HG03442 (cell line): ENCODE measurements around the gene BPIFB2.

ENCODE experiments used
- ATAC-seq: cut with Tn5 transposase; IDR thresholded peaks from one replicate; pipeline ENCODE4 v1.9.1; 2021; ENCODE audit warnings: mild to moderate bottlenecking, moderate library complexity; ENCODE audit not compliant: unreplicated experiment

The BPIFB2 gene

DNA sequence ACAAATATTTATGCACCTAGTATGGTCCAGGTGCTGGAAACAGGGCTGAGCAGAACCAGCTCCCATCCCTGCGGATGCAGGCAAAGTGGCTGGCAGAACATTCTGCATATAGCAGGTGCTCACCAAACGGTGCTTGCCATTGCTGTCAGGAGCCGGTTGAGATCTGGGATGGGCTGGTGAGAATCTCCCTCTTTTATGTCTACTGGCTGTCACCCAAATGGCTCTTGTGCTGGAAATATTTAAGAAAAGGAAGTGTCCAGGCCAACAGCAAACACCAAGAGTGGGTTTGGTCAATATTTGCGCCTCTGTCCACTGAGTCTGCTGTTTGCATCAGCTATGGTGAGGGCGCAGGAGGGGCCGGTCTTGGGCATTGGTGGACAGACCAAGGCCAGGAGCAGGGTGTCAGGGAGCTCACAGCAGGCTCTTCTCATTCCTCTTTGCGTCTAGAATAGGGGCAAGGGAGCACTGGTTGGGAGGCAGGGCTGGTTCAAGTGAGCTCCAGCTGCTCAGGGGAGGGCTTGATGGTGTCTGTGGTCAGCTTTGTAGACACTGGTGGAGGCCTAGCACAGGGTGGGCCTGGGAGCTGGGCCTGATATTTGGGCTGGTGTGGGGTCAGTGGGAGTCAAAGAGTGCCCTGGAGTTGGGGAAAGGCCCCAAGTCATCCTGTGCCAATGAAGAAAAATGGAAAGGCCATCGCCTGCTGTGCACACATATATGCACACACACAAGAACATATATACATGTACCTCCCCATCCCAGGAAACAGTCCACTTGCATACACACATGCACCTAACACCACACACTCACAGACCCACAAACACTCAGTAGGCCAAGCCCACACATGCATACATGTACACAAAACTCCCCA, 1.4 kb upstream of the BPIFB2 start:
- no peak for ATAC-seq

DNA sequence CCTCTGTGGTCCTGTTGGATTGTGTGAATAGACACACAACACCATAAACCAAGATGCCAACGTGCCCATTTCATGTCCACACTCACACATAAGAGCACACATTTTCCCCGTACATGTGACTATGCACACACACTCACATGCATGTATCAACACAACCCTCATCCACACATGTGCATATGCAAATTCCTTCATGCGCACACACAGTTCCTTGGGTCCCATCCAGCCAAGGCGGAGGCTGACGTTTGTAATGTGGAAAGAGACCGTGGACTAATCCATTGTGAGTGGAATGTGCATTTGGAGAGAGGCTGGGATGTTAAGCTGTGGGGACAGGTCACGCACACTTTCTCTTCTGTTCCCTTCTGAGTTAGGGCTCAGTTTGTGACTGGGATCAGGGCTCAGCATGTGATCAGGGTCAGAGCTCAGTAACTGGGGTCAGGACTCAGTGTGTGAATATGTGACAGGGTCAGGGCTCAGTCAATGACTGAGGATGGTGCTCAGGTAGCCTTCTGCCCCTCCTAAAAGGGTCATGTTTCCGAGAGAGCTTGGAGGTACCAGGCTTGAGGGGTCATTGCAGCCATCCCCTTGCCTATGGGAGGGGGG, 628 bp upstream of the BPIFB2 start:
- no peak for ATAC-seq

DNA sequence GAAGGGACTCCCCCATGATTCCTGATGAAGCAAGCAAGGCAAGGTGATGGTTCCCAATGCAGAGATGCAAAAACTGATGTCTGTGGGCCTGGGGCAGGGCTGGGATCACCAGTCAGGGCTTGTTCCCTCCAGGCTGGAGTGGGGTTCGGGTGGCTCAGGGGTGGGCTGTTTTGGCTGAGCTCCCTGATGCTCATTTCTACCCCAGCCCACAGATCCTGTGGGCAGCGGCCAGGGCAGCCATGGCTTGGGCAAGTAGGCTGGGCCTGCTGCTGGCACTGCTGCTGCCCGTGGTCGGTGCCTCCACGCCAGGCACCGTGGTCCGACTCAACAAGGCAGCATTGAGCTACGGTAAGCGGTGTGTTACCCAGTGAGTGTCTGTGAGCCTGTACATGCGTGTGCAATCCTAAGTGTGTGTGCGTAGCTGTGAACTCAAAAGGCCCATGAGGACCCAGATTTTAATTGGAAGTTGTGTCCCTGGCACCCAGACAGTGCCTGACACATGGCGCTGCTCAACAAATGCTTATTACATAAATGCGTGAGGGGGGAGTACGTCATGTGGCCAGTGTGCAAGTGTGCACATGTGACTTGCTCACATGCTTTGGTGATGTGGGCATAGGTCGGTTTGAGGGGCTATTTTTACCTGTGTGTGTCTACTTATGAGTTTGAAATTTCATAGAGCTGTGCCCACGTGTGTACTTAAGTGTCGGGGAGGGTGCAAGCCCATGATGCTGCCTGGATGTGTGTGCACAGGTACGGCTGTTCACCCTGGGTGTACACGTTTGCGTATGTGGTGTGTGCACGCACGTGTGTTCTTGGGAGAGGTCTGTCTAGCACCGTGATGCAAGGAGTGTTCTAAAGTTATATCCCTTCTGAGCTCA, 1.1 kb downstream of the BPIFB2 start:
- no peak for ATAC-seq

DNA sequence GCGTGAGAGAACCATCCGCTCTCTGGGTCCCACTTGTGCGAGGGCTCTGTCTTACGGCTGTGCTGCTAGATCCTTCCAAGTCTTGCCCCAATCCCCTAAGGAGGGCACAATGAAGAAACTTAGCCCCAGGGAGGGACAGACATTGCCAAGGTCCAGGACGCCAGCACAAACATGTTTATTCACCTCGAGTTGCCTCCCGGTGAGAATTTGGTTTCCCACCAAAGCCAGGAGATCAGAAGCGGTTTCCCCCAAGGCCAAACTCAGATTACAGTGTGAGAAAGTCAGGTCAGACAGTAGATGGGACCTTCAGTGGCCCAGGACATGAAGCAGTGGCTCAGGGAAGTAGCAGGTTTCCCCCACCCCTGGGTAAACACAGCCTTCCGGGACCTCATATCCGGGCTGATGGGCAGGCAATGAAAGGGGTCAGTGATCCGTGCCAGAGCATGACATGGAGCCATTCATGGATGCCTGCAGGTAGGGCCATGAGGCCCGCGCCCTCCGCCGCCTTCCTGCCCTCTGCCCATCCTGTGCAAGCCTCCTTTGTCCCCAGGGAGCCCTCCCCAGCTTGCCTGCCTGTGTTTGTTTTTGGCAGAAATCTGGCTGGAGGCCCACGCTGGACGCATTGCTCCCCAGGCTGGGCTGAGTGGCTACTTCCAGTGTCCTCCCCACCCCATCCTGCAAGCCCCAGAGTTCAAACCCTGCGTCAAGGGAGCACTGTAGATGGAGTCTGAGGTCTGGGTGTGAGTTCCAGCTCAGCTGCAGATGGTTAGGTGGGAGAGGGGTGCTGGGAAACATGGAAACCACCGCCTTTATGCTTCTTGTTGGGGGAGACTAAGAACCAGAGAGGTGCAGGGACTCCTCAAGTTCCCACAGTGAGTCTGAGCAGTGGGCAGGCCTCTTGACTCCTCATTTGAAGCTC, 2.0 kb downstream of the BPIFB2 start:
- no peak for ATAC-seq

DNA sequence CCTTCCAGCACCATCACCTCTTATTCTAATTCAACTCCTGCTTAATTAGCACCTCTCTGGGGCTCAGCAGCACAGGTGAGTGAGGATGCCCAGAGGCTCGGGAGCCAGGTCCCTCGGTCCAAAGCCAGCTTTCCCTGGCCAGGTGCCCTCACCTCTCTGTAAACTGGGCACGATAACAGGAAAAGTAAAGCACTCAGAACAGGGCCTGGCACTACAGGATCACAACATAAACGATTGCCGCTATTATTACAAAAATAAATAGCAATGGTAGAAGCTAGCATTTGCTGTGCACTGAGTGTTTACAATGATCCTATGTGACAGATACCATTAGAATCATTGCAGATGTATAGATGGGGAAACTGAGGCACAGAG, 2.6 kb downstream of the BPIFB2 start:
- ATAC-seq: no peak

DNA sequence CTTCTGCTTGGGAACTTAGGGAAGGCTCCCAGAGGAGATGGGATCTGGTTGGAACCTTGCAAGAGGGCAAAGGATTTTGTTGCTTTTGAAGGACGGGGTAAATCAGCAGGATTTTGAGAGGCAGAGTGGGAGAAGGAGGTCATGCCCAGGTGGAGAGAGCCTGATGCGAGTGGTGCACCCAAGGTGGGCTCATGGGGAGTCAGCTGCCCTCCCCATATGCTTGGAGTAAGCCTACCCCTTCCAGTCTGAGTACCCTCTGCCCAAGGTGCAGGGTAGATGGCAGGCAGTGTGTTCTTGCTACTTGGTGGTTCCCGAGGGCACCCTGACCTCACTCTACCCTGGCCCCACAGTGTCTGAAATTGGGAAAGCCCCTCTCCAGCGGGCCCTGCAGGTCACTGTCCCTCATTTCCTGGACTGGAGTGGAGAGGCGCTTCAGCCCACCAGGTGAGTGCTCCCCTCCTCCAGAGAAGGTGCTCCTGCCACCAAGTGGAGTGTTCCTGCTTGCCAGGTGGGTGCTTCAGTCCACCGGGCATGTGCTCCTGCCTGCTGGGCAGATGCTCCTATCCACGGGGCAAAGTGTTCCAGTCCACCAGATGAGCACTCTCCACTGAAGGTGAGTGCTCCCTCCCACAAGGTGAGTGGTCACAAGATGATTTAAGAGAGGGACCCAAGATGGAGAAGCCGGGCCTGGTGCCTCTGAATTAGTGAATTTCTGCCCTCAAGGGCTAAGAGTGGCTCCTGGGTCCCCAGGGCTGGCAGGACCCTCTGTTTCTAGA, 3.4 kb downstream of the BPIFB2 start:
- ATAC-seq: no peak

DNA sequence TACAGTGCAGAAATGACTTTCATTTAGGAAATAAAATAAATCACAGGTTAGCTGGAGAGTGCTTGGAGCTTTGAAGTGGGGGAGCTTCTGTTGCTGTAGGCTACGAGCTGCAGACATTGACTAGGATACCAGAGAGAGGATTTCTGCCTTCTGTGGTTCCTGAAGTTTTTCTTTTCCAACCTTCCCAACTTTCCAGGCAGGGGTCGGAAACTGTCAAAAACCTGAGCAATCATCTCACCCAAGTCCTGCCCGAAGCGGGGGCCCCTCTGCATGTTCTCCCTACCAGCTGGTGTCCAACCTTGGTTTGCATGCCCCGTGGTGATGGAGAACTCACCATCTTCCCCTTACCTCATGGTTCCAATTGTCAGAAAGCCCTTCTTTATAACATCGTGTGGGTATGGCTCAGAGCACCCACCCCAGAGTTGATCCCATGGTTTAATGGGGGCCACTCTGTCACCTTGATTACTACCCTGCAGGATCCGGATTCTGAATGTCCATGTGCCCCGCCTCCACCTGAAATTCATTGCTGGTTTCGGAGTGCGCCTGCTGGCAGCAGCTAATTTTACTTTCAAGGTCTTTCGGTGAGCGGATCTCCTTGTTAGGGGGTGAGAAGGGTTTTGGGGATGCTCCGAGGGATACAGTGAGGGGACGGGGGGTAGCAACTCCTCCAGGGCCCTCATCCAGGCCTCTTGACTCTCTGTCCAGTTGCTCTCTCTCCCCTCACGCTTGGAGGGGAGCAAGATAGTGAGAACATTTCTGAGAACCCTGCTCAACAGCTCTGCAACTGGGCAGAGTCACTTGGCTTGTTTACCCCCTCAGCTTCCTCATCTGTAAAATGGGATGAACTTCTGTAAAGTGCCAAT, 5.1 kb downstream of the BPIFB2 start:
- no peak for ATAC-seq

DNA sequence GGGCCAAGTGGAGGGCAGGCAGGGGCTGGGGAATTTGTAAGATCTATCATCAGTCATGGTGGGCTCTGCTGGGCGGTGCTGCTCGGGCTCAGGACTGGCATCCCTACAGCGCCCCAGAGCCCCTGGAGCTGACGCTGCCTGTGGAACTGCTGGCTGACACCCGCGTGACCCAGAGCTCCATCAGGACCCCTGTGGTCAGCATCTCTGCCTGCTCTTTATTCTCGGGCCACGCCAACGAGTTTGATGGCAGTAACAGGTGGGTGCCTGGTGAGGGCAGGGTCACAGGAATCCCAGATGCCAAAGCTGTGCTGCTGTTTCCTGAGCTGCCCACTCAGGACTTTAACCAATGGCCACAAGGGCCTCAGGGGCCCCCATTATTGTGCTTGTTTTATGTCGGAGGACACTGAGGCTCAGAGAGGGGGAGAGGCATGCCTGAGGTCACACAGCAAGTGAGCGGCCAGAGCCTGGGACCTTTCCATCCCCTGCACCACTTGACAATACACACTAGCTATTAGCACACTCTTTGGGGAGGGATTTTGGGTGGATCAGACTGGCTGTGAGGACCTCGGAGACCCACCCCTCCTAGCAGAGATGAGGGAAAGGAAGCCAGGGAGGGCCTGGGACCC, 6.3 kb downstream of the BPIFB2 start:
- ATAC-seq: no peak

DNA sequence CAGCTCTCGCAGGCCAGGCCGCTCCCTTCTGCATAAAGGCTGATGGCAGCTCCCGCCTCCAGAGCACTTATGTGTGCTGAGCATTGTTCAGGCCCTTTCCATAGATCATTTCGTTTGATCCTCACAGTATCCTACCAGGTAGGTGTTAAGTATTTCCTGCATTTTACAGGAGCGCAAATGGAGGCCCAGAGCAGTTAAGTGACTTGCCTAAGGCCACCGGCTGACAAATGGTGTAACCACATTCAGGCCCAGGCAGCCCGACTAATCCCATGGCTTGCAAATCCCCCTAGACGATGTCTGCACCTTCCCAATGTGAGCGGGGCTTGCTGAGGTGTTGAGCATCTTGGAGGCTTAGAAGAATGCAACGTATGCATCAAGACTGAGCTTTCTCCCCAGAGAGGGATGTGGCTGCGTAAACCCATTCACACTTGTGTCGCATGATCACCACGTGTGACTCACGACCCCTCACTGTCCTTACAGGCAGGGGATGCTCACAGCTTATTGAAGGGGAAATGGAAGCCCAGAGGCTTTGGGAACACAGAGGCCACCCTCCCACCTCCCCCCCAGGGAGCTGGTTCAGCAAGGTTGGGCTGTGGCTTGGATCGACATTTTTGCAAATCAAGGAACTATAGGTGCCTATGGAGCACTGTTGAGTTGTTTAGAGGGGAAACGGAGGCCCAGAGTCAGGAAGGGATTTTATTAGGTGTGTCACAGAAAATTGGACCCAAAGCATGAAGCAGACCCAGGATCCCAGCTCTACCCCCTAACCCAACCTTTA, 7.0 kb downstream of the BPIFB2 start:
- ATAC-seq: no peak

DNA sequence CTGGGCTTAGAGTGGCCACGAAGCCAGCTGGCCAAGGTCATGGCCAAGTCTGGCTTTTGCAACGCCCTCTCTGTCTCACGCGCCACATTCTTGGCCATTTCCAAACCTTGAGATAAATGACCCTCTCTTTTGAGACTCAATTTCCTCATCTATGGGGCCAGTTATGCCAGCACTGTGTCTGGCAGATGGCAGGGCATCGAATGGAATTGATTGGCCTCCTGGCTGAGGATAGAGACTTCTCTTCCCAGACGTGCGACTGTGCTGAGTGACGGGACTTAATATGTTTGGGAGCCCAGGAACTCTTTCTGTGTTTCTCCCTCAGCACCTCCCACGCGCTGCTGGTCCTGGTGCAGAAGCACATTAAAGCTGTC, 7.6 kb downstream of the BPIFB2 start:
- no peak for ATAC-seq

DNA sequence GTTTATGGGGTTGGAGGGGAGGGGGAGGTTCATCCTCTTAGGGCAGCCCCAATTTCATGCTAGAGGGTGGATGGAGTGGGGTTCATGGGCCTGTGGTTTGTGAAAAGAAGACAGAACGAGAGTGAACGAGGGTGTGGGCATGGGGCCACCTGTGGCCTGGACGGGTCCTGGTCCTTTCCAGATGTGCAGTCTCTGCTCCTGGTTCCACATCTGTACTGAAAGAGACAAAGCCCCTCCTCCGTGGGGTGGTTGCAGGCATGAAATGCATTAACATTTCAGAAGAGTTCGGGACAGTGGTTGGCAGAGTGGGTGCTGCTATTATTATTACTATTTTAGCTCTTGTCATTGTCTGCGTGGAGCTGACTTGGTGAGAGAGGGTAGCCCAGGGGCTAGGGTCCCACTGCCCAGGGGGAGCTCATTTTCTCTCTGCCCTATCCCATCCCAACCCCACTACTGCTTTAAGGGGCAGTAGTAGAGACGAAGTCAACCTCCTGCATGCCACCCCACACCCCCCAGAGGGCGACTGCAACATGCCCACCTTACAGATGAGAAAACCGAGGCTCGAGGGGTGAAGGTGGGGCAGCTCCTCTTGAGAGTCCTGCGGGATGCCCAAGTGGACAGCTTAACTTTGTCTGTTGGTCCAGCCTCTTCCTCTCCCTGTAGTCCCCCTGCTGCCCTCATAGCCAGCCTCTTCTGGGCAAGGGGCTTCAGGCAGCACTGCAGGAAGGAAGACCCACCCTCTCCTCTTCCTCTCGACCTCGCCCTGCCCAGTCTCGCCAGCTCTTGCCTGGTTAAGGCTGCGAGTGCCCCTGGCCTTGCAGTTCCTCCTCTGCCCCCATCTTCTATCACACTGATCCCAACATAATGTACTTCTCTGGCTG, 8.4 kb downstream of the BPIFB2 start:
- ATAC-seq: no peak

DNA sequence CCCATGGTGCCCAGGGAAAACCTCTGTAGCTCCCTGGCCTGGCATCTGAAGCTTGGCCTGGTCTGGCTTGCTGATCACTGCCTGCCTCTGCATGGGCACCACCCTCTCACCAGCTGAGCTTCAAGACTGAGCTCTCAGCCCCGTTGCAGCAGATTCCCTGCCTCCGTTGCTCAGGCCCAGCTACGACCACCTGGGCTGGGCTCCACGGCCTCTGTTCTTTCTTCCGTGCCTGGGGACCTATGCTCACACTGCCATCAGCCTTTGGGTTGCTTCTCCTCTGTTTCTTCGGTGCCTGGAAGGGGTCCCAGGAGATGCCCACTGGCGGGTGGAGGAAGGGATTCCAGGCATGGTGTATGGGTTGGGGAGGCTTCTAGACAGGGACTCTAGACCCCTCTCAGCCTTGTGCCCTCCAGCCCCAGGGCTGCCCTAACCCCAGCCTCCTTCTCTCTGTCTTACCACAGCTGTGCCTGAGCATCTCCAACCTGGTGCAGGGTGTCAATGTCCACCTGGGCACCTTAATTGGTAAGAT, 9.1 kb downstream of the BPIFB2 start:
- no peak for ATAC-seq

DNA sequence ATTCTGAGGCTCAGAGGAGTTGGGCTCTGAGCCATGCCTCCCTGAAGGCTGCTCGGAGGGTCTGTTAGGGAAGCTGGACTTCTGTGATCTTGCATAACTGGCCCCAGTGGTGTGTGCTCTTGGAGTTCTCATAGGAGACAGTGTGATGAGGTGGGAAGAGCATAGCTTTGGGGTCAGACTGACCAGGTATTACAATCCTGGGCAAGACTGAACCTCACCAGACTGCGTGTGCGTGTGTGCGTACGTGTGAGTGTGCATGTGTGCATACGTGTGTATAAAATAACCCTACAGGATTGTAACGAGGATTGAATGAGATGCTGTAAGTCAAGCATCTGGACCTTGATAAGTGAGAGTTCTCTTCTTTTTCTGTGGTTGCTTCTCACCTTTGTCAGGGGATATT, 10.0 kb downstream of the BPIFB2 start:
- no peak for ATAC-seq

DNA sequence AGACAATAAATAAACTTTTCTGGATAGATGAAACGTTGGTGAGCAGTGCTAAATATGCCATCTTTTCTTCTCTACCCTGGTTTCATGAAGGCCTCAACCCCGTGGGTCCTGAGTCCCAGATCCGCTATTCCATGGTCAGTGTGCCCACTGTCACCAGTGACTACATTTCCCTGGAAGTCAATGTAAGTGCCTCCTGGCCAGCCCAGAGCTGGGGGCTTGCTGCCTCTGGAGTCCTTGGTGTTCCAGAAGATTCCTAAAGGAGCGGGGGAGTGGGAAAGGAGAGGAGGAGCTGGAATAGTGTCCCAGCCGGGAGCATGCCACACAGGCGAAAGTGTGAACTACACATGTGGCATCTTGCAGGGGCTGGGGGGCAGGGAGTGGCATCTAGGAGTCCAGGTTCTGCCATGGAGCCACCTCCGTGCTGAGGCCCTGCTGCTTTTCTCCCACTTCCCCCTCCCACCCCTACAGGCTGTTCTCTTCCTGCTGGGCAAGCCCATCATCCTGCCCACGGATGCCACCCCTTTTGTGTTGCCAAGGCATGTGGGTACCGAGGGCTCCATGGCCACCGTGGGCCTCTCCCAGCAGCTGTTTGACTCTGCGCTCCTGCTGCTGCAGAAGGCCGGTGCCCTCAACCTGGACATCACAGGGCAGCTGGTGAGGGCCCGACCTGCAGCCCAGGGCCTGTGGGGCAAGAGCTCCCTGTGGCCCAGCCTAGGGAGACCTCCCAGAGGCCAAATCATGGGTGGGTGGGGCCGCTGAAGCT, 10.8 kb downstream of the BPIFB2 start:
- no peak for ATAC-seq

DNA sequence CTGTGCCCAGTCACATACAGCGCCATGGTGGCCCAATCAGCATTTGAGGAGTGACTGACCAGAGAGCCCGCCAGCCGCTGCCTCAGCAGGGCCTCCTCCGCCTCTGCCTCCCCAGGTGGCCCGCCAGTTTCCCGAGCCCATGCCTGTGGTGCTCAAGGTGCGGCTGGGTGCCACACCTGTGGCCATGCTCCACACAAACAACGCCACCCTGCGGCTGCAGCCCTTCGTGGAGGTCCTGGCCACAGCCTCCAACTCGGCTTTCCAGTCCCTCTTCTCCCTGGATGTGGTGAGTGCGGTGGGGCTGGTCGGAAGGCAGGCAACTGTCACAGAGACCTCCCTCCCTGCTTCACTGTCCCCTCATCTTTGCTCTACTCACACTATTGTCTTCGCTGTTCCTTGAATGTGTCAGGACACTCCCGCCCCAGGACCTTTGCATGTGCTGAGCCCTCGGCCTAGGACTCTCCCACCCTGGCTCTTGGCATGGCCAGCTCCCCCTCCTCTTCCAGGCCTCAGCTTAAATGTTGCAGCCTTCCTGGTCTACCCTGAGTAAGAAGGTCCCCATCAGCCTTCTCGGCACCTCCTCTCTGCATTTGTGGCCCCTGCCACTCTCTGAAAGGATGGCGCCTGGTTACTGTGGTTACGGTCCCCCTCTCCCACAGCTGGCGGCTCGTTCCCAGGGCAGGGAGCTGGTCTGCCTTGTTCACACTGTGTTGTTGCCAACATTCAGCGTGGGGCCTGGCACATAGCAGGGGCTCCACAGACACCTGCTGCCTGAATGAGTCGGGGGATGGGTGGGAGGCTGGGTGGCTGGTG, 12.2 kb downstream of the BPIFB2 start:
- no peak for ATAC-seq
